Uterus (tissue), 4 donors: ENCODE measurements around the gene B3GNT7. TPM values are rescaled to one million over a fixed set of nuclear protein-coding genes. Genes with fewer than 3 reads are reported as not detected.

ENCODE experiments used
- DNase-seq, 2 donors: peaks; one replicate each; pipeline ENCODE4 v3.0.0-alpha.2; 2019 to 2020
- H3K27ac ChIP-seq, 2 donors: fragments of 200-600 bp; sonication (generic); 1 replicate in 1 of 2; 2 replicates in 1 of 2; pipeline ENCODE4 v1.5.1; 2016 to 2018
- H3K27me3 ChIP-seq, 2 donors: fragments of 200-600 bp; sonication (generic); one replicate each; pipeline ENCODE4 v1.5.1; 2018 to 2019; ENCODE audit warnings: control low read depth in 1 of 2
- H3K36me3 ChIP-seq, 2 donors: fragments of 200-600 bp; sonication (generic); one replicate each; pipeline ENCODE4 v1.5.1; 2019; ENCODE audit warnings: control low read depth in 1 of 2
- H3K4me1 ChIP-seq, 2 donors: fragments of 200-600 bp; sonication (generic); one replicate each; pipeline ENCODE4 v1.5.1; 2018 to 2019; ENCODE audit warnings: control low read depth in 1 of 2
- H3K4me3 ChIP-seq, 2 donors: fragments of 200-600 bp; sonication (generic); 1 replicate in 1 of 2; 2 replicates in 1 of 2; pipeline ENCODE4 v1.5.1; 2018 to 2019; ENCODE audit warnings: mild to moderate bottlenecking in 1 of 2
- H3K9me3 ChIP-seq, 2 donors: fragments of 200-600 bp; sonication (generic); one replicate each; pipeline ENCODE4 v1.5.1; 2019; ENCODE audit warnings: control low read depth in 1 of 2
- POLR2A ChIP-seq, 2 donors: fragments of 450-650 bp; IDR thresholded peaks; one replicate each; pipeline ENCODE4 v1.6.1; 2016; ENCODE audit warnings: antibody characterized with exemption in 2 of 2, mild to moderate bottlenecking in 1 of 2, moderate library complexity in 1 of 2
- intact Hi-C: fragments of 100-400 bp; cut with DNase I; formaldehyde crosslinking; loops from one replicate; pipeline ENCODE4 v1.15.1; 2023; ENCODE audit warnings: low total_unique reads
- total RNA-seq, 4 donors: library from RNA; depleted of rRNA in 3 of 4; stranded (reverse); fragments of >200 nt in 3 of 4; gene quantifications; one replicate each; pipeline versions ENCODE4 v1.1.0 to v1.2.4, GENCODE V29; 2014 to 2023
- TF ChIP-seq, protein P1 (sequence below), 4 experiments: fragments of 200-600 bp in 2 of 4; fragments of 450-650 bp in 2 of 4; sonication (generic) in 2 of 4; IDR thresholded peaks; one replicate each; pipeline ENCODE4 v1.5.1; 2016 to 2019; ENCODE audit warnings: antibody characterized with exemption in 4 of 4, mild to moderate bottlenecking in 2 of 4, moderate library complexity in 1 of 4
- donor health status: DM: yes; HTN: yes; CAD: no.

The B3GNT7 gene
- total RNA-seq, 4 donors from 2014 or later = 1.7 to 8.1 (median 3.1) TPM

GRCh38 chr2:231351648-231352047, 43.9 kb upstream of the B3GNT7 start:
- no peak for TF ChIP-seq POLR2A (IDR thresholded peaks at IDR 0.05)
- TF ChIP-seq, protein P1, sequence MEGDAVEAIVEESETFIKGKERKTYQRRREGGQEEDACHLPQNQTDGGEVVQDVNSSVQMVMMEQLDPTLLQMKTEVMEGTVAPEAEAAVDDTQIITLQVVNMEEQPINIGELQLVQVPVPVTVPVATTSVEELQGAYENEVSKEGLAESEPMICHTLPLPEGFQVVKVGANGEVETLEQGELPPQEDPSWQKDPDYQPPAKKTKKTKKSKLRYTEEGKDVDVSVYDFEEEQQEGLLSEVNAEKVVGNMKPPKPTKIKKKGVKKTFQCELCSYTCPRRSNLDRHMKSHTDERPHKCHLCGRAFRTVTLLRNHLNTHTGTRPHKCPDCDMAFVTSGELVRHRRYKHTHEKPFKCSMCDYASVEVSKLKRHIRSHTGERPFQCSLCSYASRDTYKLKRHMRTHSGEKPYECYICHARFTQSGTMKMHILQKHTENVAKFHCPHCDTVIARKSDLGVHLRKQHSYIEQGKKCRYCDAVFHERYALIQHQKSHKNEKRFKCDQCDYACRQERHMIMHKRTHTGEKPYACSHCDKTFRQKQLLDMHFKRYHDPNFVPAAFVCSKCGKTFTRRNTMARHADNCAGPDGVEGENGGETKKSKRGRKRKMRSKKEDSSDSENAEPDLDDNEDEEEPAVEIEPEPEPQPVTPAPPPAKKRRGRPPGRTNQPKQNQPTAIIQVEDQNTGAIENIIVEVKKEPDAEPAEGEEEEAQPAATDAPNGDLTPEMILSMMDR (IDR thresholded peaks at IDR 0.05) = no peak
- Histone ChIP-seq H3K27ac (no peak overlapping the region), H3K4me1 (no peaks in the 10 kb centered on the region), H3K4me3 (no peak overlapping the region), H3K27me3 (no peaks in the 10 kb centered on the region), H3K36me3 (no peaks in the 10 kb centered on the region), H3K9me3 (no peaks in the 10 kb centered on the region)
- intact Hi-C loops = no loop called here
- no peak for DNase-seq

DNA sequence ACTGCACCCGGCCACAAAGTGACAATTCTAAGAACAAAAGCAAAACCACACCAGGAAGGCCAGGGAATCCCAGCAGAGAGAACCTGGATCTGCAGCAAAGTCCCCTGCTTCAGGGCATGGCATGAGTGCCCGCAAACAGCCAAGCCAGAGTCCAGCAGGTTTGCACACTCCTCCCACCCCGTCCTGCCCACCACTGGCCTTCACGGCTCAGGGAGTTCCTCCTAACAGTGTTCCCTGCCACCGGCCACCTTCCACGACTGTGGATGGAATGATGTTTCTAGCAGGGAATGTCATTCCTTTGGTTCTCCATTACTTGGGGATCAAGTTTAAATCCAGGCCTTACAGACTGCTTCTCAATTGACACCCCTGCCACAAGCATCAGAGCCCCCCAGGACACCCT, 42.0 kb upstream of the B3GNT7 start:
- DNase-seq = no peak
- Histone ChIP-seq H3K27ac (no peak overlapping the region), H3K4me3 (no peak overlapping the region), H3K36me3 (no peaks in the 10 kb centered on the region), H3K4me1 (no peaks in the 10 kb centered on the region), H3K27me3 (no peaks in the 10 kb centered on the region), H3K9me3 (no peaks in the 10 kb centered on the region)
- no peak for TF ChIP-seq POLR2A (IDR thresholded peaks at IDR 0.05)
- TF ChIP-seq, protein P1 (IDR thresholded peaks at IDR 0.05) = no peak
- intact Hi-C loops = no loop called here

- no peaks in the 10 kb centered on the region for H3K36me3 ChIP-seq
These were observed 39.7 kb upstream of the B3GNT7 start for GRCh38 chr2:231355508-231356465.

DNA sequence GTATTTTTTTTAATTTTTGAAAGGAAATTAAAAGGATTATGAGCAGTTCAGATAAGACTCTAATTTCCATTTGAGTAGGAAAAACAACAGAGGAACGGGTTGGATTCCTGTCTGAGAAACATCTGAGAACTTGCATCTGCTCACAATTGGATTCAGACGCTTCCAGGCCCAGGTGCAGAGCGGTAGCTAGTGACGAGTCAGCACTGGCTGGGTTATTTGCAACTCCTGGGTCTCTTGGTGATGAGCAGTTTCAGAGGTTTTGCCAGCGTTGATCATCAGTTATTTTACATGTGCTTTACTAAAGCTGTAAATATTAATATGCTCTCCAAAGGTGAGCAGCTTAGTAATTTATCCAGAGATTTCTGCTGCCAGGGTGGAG, 39.1 kb upstream of the B3GNT7 start:
- H3K9me3 ChIP-seq = no peaks in the 10 kb centered on the region
- intact Hi-C loops = no loop called here
- H3K4me1 ChIP-seq = no peaks in the 10 kb centered on the region
- no peak for TF ChIP-seq POLR2A (IDR thresholded peaks at IDR 0.05)
- TF ChIP-seq, protein P1 (IDR thresholded peaks at IDR 0.05) = no peak
- H3K27me3 ChIP-seq = no peaks in the 10 kb centered on the region
- H3K36me3 ChIP-seq = no peaks in the 10 kb centered on the region
- H3K27ac ChIP-seq = peak overlapping the region; percentile 65 to 72
- H3K4me3 ChIP-seq = no peak overlapping the region
- peak in 1 of 2 donors; percentile 35 for DNase-seq

More at GRCh38 chr2:231355508-231356465, 39.7 kb upstream of the B3GNT7 start:
- intact Hi-C loops = no loop called here
- H3K4me3 ChIP-seq = no peak overlapping the region
- no peaks in the 10 kb centered on the region for H3K4me1 ChIP-seq
- H3K9me3 ChIP-seq = no peaks in the 10 kb centered on the region
- peak in 1 of 2 donors; percentile 29 for DNase-seq
- TF ChIP-seq, protein P1 (IDR thresholded peaks at IDR 0.05) = peak in 2 of 4 experiments; percentile 18 to 26
- TF ChIP-seq POLR2A (IDR thresholded peaks at IDR 0.05) = no peak
- peak overlapping the region; percentile 65 to 72 for H3K27ac ChIP-seq
- H3K27me3 ChIP-seq = no peaks in the 10 kb centered on the region

DNA sequence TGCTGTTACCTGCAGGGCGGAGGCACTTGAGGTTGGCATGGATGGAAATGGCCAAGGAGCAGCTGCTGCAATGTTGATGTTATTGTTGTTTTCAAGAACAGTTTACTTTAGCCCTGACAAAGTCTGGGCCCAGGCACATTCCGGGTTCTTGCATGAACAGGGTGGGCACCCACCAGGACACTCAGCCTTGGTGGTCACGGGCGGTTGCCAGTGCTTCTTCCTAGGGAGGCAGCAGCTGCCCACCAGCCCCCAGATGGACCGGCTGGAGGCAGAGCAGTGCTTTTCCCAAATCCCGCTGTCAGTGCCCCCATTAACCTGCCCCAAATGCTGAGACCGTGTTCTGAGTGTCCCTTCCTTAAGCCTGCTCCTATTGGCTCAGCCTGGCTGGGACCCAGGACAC, 38.5 kb upstream of the B3GNT7 start:
- TF ChIP-seq, protein P1 (IDR thresholded peaks at IDR 0.05) = no peak
- no peak for TF ChIP-seq POLR2A (IDR thresholded peaks at IDR 0.05)
- no peak overlapping the region for H3K4me3 ChIP-seq
- DNase-seq = no peak
- H3K4me1 ChIP-seq = no peaks in the 10 kb centered on the region
- no peaks in the 10 kb centered on the region for H3K36me3 ChIP-seq
- H3K9me3 ChIP-seq = no peaks in the 10 kb centered on the region
- peak overlapping the region in 1 of 2 donors; percentile 72 for H3K27ac ChIP-seq
- H3K27me3 ChIP-seq = no peaks in the 10 kb centered on the region
- intact Hi-C loops = no loop called here
